GM12865 (cell line): Measurements from ENCODE around the gene ADCY4.

Experiments
- DNase-seq: peaks from one replicate; pipeline ENCODE4 v3.0.0; 2010; ENCODE audit warnings: low read depth
- H3K4me3 ChIP-seq: 2 replicates; pipeline ENCODE4 v1.5.1; 2011; ENCODE audit warnings: mild to moderate bottlenecking, low read depth, low read length, control low read depth
- CTCF ChIP-seq: IDR thresholded peaks from 2 replicates; pipeline ENCODE4 v1.5.1; 2011; ENCODE audit warnings: low read length, control low read depth, low read depth, inconsistent platforms; ENCODE audit not compliant: insufficient read depth; ENCODE audit errors: missing control alignments

ADCY4 gene

GRCh38 chr14:24286996-24287395 is 47.9 kb downstream of the ADCY4 start:
- DNase-seq = no peak
- no peak overlapping the region for H3K4me3 ChIP-seq
- no peak for TF ChIP-seq CTCF

GRCh38 chr14:24285351-24285750 is 49.5 kb downstream of the ADCY4 start:
- TF ChIP-seq CTCF = no peak
- no peak overlapping the region for H3K4me3 ChIP-seq
- no peak for DNase-seq

- no peak for TF ChIP-seq CTCF
- H3K4me3 ChIP-seq = no peak overlapping the region
- DNase-seq = no peak
Measured at GRCh38 chr14:24284501-24285035, 50.3 kb downstream of the ADCY4 start.

GRCh38 chr14:24283796-24284460 is 50.9 kb downstream of the ADCY4 start:
- no peak for TF ChIP-seq CTCF
- DNase-seq = no peak
- H3K4me3 ChIP-seq = no peak overlapping the region

- no peak for TF ChIP-seq CTCF
- H3K4me3 ChIP-seq = no peak overlapping the region
- DNase-seq = no peak
Measured at GRCh38 chr14:24282736-24283135, 52.1 kb downstream of the ADCY4 start.

GRCh38 chr14:24281636-24282035 is 53.2 kb downstream of the ADCY4 start:
- no peak for TF ChIP-seq CTCF
- no peak overlapping the region for H3K4me3 ChIP-seq

More at GRCh38 chr14:24281636-24282035, 53.2 kb downstream of the ADCY4 start:
- no peak for DNase-seq
